WTC11 (cell line): ENCODE results near the gene LRRC1. TPM values are rescaled to one million over a fixed set of nuclear protein-coding genes. Genes with fewer than 3 reads are reported as not detected.

Experiments
- ATAC-seq: fragments of 200-7000 bp; cut with Tn5 transposase; 2 replicates; pipeline ENCODE4 v1.10.0; 2021; ENCODE audit warnings: mild to moderate bottlenecking, moderate library complexity
- CTCF ChIA-PET: fragments of 300-600 bp; sonication (Branson Sonifier 250); formaldehyde crosslinking; loops from one replicate; lab custom pipeline; 2021; ENCODE audit warnings: antibody characterized with exemption; lab: Charles Lee
- POLR2A ChIA-PET: fragments of 350-600 bp; sonication (Branson Sonifier 250); formaldehyde crosslinking; loops from one replicate; lab custom pipeline; 2021; ENCODE audit warnings: antibody characterized with exemption; lab: Charles Lee
- DNase-seq: peaks from one replicate; pipeline ENCODE4 v3.0.0; 2021; ENCODE audit warnings: low spot score
- H3K27ac Mint-ChIP-seq: 2 replicates; pipeline ENCODE4 v1.8.0; 2021; ENCODE audit warnings: mixed read lengths
- H3K27me3 Mint-ChIP-seq: 2 replicates; pipeline ENCODE4 v1.8.0; 2021; ENCODE audit warnings: low read depth, mild to moderate bottlenecking, moderate library complexity, mixed read lengths
- H3K36me3 Mint-ChIP-seq: 2 replicates; pipeline ENCODE4 v1.8.0; 2021; ENCODE audit warnings: mixed read lengths
- H3K4me1 Mint-ChIP-seq: 2 replicates; pipeline ENCODE4 v1.8.0; 2022; ENCODE audit warnings: mixed read lengths
- H3K4me3 Mint-ChIP-seq: 2 replicates; pipeline ENCODE4 v1.8.0; 2021; ENCODE audit warnings: mild to moderate bottlenecking, moderate library complexity, mixed read lengths
- H3K9me3 Mint-ChIP-seq: 2 replicates; pipeline ENCODE4 v1.8.0; 2021; ENCODE audit warnings: mixed read lengths
- ETV6 ChIP-seq: sonication (generic); formaldehyde crosslinking; IDR thresholded peaks from 2 replicates; pipeline ENCODE4 v1.8.1; 2022; ENCODE audit warnings: mild to moderate bottlenecking, missing genetic modification reagents
- FOXP1 ChIP-seq: sonication (generic); formaldehyde crosslinking; IDR thresholded peaks from 2 replicates; pipeline ENCODE4 v1.8.0; 2022; ENCODE audit warnings: missing genetic modification reagents, mild to moderate bottlenecking, moderate library complexity, borderline replicate concordance
- NR1H2 ChIP-seq: sonication (generic); formaldehyde crosslinking; IDR thresholded peaks from 2 replicates; pipeline ENCODE4 v1.9.0; 2021; ENCODE audit warnings: mild to moderate bottlenecking, moderate library complexity, missing genetic modification reagents
- RELA ChIP-seq: sonication (generic); formaldehyde crosslinking; IDR thresholded peaks from 2 replicates; pipeline ENCODE4 v1.8.1; 2022; ENCODE audit warnings: missing genetic modification reagents, mild to moderate bottlenecking, borderline replicate concordance
- RORB ChIP-seq: fragments of 250-450 bp; sonication (Bioruptor Pico); IDR thresholded peaks from 2 replicates; pipeline ENCODE4 v1.9.0; 2021; ENCODE audit warnings: mild to moderate bottlenecking
- SMAD3 ChIP-seq: sonication (generic); formaldehyde crosslinking; IDR thresholded peaks from 2 replicates; pipeline ENCODE4 v1.8.0; 2022; ENCODE audit warnings: missing genetic modification reagents, mild to moderate bottlenecking, borderline replicate concordance
- SMAD4 ChIP-seq: sonication (generic); formaldehyde crosslinking; IDR thresholded peaks from 2 replicates; pipeline ENCODE4 v1.8.0; 2022; ENCODE audit warnings: mild to moderate bottlenecking, missing genetic modification reagents
- SOX15 ChIP-seq: fragments of 250-450 bp; sonication (Bioruptor Pico); IDR thresholded peaks from 2 replicates; pipeline ENCODE4 v1.9.0; 2021; ENCODE audit warnings: mild to moderate bottlenecking
- ZNF138 ChIP-seq: sonication (generic); formaldehyde crosslinking; conservative IDR thresholded peaks from 2 replicates; pipeline ENCODE4 v1.8.1; 2022; ENCODE audit warnings: mild to moderate bottlenecking, moderate library complexity, missing genetic modification reagents
- ZNF219 ChIP-seq: sonication (generic); formaldehyde crosslinking; IDR thresholded peaks from 2 replicates; pipeline ENCODE4 v1.8.0; 2023; ENCODE audit warnings: missing genetic modification reagents, mild to moderate bottlenecking, borderline replicate concordance
- ZNF317 ChIP-seq: sonication (generic); formaldehyde crosslinking; IDR thresholded peaks from 2 replicates; pipeline ENCODE4 v1.8.1; 2023; ENCODE audit warnings: low read depth, mild to moderate bottlenecking, moderate library complexity, missing genetic modification reagents, borderline replicate concordance
- ZNF396 ChIP-seq: fragments of 250-450 bp; sonication (Bioruptor Pico); IDR thresholded peaks from 2 replicates; pipeline ENCODE4 v1.8.0; 2021; ENCODE audit warnings: mild to moderate bottlenecking, moderate library complexity, borderline replicate concordance
- ZNF416 ChIP-seq: fragments of 250-450 bp; sonication (Bioruptor Pico); IDR thresholded peaks from 2 replicates; pipeline ENCODE4 v1.9.0; 2021; ENCODE audit warnings: mild to moderate bottlenecking, inconsistent platforms
- ZNF671 ChIP-seq: fragments of 250-450 bp; sonication (Bioruptor Pico); IDR thresholded peaks from 2 replicates; pipeline ENCODE4 v1.8.0; 2021; ENCODE audit warnings: mild to moderate bottlenecking
- total RNA-seq: library from RNA; stranded (reverse); gene quantifications from 3 replicates; pipeline ENCODE4 v1.2.3, GENCODE V29; 2021
- TF ChIP-seq, protein P1 (sequence below): fragments of 250-450 bp; sonication (Bioruptor Pico); conservative IDR thresholded peaks from 2 replicates; pipeline ENCODE4 v1.9.0; 2021; ENCODE audit warnings: mild to moderate bottlenecking
- TF ChIP-seq, protein P2 (sequence below): sonication (generic); formaldehyde crosslinking; IDR thresholded peaks from 2 replicates; pipeline ENCODE4 v1.8.1; 2023; ENCODE audit warnings: mild to moderate bottlenecking, moderate library complexity, missing genetic modification reagents
- TF ChIP-seq, protein P3 (sequence below): sonication (generic); formaldehyde crosslinking; conservative IDR thresholded peaks from 2 replicates; pipeline ENCODE4 v1.8.1; 2023; ENCODE audit warnings: mild to moderate bottlenecking, low read depth, missing genetic modification reagents, moderate library complexity
- TF ChIP-seq, protein P4 (sequence below): sonication (generic); formaldehyde crosslinking; IDR thresholded peaks from 2 replicates; pipeline ENCODE4 v1.8.1; 2023; ENCODE audit warnings: mild to moderate bottlenecking, missing genetic modification reagents
- TF ChIP-seq, protein P5 (sequence below): sonication (generic); formaldehyde crosslinking; IDR thresholded peaks from 2 replicates; pipeline ENCODE4 v1.8.1; 2023; ENCODE audit warnings: mild to moderate bottlenecking, missing genetic modification reagents
- TF ChIP-seq, protein P6 (sequence below): sonication (generic); formaldehyde crosslinking; IDR thresholded peaks from 2 replicates; pipeline ENCODE4 v1.8.1; 2023; ENCODE audit warnings: mild to moderate bottlenecking, missing genetic modification reagents, moderate library complexity
- TF ChIP-seq, protein P7 (sequence below): fragments of 250-450 bp; sonication (Bioruptor Pico); IDR thresholded peaks from 2 replicates; pipeline ENCODE4 v1.8.0; 2021; ENCODE audit warnings: mild to moderate bottlenecking
- TF ChIP-seq, protein P8 (sequence below): sonication (generic); formaldehyde crosslinking; IDR thresholded peaks from 2 replicates; pipeline ENCODE4 v1.8.1; 2022; ENCODE audit warnings: missing genetic modification reagents, borderline replicate concordance

Gene LRRC1
- total RNA-seq, 1 experiment from 2014 or later: 12.7 TPM

DNA sequence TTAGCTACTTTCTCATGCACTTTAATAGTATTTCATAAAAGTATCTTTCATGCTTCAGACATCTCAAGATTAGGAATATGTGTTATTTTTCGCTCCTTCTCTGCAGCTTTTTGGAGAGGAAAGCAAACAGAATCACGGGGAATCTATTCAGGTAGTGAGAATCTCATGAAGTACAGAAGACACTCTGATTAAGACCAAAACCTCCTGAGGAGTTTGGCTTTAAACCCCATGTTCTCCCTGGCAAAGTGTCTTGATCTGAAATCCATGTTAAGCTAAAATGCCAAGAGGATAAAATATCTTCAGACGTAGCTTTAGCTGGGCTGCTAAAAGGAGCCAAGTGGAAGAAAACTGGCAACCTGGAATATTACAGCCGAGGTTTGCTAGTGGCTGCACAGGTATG lies 149.3 kb downstream of the LRRC1 start (continued):
- TF ChIP-seq, protein P1, sequence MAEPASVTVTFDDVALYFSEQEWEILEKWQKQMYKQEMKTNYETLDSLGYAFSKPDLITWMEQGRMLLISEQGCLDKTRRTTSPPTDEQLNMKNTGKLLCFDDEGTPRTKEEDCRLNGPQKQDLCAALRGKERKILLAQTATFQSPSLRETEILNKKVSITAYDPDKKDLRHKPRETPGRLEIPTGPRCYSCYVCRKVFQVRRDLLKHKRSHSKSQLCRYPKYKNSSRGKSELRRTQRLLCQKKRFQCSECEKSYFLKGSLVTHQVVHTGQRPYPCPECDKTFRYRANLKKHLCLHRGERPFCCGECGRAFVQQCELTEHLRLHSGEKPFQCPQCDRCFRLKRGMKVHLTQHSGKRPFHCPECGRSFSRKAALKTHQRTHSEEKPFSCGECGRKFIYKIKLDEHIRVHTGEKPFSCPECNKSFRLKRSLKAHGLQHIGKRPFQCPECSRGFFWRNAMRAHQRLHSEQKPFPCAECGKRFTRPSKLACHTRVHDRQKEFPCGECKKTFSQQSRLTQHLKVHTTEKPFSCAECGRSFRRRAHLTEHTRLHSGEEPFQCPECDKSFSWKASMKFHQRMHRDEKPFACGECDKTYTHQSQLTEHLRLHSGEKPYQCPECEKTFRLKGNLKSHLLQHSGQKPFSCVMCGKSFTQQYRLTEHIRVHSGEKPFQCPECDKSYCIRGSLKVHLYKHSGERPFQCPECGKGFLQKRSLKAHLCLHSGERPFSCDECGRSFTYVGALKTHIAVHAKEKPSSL (CRISPR knock-in tag): no peak
- TF ChIP-seq, protein P2, sequence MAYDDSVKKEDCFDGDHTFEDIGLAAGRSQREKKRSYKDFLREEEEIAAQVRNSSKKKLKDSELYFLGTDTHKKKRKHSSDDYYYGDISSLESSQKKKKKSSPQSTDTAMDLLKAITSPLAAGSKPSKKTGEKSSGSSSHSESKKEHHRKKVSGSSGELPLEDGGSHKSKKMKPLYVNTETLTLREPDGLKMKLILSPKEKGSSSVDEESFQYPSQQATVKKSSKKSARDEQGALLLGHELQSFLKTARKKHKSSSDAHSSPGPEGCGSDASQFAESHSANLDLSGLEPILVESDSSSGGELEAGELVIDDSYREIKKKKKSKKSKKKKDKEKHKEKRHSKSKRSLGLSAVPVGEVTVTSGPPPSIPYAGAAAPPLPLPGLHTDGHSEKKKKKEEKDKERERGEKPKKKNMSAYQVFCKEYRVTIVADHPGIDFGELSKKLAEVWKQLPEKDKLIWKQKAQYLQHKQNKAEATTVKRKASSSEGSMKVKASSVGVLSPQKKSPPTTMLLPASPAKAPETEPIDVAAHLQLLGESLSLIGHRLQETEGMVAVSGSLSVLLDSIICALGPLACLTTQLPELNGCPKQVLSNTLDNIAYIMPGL (CRISPR knock-in tag): no peak
- TF ChIP-seq ETV6 (CRISPR knock-in tag) (no peak), RORB (no peak), ZNF396 (CRISPR knock-in tag) (no peak), RELA (CRISPR knock-in tag) (no peak), SMAD4 (no peak), ZNF671 (CRISPR knock-in tag) (no peak)
- TF ChIP-seq, protein P3, sequence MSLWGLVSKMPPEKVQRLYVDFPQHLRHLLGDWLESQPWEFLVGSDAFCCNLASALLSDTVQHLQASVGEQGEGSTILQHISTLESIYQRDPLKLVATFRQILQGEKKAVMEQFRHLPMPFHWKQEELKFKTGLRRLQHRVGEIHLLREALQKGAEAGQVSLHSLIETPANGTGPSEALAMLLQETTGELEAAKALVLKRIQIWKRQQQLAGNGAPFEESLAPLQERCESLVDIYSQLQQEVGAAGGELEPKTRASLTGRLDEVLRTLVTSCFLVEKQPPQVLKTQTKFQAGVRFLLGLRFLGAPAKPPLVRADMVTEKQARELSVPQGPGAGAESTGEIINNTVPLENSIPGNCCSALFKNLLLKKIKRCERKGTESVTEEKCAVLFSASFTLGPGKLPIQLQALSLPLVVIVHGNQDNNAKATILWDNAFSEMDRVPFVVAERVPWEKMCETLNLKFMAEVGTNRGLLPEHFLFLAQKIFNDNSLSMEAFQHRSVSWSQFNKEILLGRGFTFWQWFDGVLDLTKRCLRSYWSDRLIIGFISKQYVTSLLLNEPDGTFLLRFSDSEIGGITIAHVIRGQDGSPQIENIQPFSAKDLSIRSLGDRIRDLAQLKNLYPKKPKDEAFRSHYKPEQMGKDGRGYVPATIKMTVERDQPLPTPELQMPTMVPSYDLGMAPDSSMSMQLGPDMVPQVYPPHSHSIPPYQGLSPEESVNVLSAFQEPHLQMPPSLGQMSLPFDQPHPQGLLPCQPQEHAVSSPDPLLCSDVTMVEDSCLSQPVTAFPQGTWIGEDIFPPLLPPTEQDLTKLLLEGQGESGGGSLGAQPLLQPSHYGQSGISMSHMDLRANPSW (CRISPR knock-in tag): no peak
- TF ChIP-seq, protein P4, sequence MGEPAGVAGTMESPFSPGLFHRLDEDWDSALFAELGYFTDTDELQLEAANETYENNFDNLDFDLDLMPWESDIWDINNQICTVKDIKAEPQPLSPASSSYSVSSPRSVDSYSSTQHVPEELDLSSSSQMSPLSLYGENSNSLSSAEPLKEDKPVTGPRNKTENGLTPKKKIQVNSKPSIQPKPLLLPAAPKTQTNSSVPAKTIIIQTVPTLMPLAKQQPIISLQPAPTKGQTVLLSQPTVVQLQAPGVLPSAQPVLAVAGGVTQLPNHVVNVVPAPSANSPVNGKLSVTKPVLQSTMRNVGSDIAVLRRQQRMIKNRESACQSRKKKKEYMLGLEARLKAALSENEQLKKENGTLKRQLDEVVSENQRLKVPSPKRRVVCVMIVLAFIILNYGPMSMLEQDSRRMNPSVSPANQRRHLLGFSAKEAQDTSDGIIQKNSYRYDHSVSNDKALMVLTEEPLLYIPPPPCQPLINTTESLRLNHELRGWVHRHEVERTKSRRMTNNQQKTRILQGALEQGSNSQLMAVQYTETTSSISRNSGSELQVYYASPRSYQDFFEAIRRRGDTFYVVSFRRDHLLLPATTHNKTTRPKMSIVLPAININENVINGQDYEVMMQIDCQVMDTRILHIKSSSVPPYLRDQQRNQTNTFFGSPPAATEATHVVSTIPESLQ: no peak
- TF ChIP-seq, protein P5, sequence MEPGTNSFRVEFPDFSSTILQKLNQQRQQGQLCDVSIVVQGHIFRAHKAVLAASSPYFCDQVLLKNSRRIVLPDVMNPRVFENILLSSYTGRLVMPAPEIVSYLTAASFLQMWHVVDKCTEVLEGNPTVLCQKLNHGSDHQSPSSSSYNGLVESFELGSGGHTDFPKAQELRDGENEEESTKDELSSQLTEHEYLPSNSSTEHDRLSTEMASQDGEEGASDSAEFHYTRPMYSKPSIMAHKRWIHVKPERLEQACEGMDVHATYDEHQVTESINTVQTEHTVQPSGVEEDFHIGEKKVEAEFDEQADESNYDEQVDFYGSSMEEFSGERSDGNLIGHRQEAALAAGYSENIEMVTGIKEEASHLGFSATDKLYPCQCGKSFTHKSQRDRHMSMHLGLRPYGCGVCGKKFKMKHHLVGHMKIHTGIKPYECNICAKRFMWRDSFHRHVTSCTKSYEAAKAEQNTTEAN (CRISPR knock-in tag): no peak
- TF ChIP-seq, protein P6, sequence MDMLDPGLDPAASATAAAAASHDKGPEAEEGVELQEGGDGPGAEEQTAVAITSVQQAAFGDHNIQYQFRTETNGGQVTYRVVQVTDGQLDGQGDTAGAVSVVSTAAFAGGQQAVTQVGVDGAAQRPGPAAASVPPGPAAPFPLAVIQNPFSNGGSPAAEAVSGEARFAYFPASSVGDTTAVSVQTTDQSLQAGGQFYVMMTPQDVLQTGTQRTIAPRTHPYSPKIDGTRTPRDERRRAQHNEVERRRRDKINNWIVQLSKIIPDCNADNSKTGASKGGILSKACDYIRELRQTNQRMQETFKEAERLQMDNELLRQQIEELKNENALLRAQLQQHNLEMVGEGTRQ (CRISPR knock-in tag): no peak
- TF ChIP-seq, protein P7, sequence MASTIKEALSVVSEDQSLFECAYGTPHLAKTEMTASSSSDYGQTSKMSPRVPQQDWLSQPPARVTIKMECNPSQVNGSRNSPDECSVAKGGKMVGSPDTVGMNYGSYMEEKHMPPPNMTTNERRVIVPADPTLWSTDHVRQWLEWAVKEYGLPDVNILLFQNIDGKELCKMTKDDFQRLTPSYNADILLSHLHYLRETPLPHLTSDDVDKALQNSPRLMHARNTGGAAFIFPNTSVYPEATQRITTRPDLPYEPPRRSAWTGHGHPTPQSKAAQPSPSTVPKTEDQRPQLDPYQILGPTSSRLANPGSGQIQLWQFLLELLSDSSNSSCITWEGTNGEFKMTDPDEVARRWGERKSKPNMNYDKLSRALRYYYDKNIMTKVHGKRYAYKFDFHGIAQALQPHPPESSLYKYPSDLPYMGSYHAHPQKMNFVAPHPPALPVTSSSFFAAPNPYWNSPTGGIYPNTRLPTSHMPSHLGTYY (CRISPR knock-in tag): no peak

DNA sequence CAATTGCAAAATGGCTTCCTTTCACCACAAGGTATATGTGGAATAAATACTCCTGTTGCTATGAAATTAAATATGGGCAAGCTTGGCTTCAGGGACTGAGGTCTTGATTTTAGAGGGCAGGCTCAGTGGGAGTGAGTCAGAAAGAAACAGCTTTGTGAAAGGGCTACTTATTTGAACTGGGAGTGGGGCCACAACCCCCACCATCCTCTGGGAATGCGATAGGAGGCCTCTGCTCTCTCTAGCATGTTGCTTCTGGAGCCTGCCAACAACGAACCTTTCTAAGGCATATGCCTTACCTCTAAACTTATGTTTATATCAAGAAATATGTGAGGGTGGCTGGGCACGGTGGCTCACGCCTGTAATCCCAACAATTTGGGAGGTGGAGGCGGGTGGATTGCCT lies 149.7 kb downstream of the LRRC1 start:
- no peak for DNase-seq
- H3K27ac Mint-ChIP-seq: no peak overlapping the region
- no peaks in the 10 kb centered on the region for H3K4me1 Mint-ChIP-seq
- POLR2A ChIA-PET: no interaction called here
- ATAC-seq: no peak
- peaks cover 38% of the 10 kb centered on the region for H3K9me3 Mint-ChIP-seq
- H3K36me3 Mint-ChIP-seq: peaks cover 10% of the 10 kb centered on the region
- H3K4me3 Mint-ChIP-seq: no peak overlapping the region
- CTCF ChIA-PET: no interaction called here
- no peaks in the 10 kb centered on the region; the same call in 1 of the 2 replicates for H3K27me3 Mint-ChIP-seq
- no peak for TF ChIP-seq ZNF416 (CRISPR knock-in tag)
- TF ChIP-seq FOXP1: no peak
- TF ChIP-seq ZNF317: no peak
- TF ChIP-seq, protein P8, sequence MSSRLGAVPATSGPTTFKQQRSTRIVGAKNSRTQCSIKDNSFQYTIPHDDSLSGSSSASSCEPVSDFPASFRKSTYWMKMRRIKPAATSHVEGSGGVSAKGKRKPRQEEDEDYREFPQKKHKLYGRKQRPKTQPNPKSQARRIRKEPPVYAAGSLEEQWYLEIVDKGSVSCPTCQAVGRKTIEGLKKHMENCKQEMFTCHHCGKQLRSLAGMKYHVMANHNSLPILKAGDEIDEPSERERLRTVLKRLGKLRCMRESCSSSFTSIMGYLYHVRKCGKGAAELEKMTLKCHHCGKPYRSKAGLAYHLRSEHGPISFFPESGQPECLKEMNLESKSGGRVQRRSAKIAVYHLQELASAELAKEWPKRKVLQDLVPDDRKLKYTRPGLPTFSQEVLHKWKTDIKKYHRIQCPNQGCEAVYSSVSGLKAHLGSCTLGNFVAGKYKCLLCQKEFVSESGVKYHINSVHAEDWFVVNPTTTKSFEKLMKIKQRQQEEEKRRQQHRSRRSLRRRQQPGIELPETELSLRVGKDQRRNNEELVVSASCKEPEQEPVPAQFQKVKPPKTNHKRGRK (CRISPR knock-in tag): no peak
- no peak for TF ChIP-seq SMAD3 (CRISPR knock-in tag)
- TF ChIP-seq ZNF138: no peak
- no peak for TF ChIP-seq NR1H2 (CRISPR knock-in tag)
- no peak for TF ChIP-seq SOX15 (CRISPR knock-in tag)
- no peak for TF ChIP-seq ZNF219 (CRISPR knock-in tag)
- TF ChIP-seq RELA (CRISPR knock-in tag): no peak
